H1 (cell line): ENCODE measurements around the gene OPCML. TPM values are rescaled to one million over a fixed set of nuclear protein-coding genes. Genes with fewer than 3 reads are reported as not detected.

Experiments
- CEBPB ChIP-seq: IDR thresholded peaks from 2 replicates; pipeline ENCODE4 v1.6.1; 2012; ENCODE audit warnings: low read depth, low read length
- CHD2 ChIP-seq: IDR thresholded peaks from 2 replicates; pipeline ENCODE4 v1.6.1; 2012; ENCODE audit warnings: low read length, improper control_type of control experiment
- CTBP2 ChIP-seq: IDR thresholded peaks from 2 replicates; pipeline ENCODE4 v1.7.0; 2011; ENCODE audit warnings: borderline replicate concordance, mild to moderate bottlenecking, moderate library complexity, mixed read lengths, low read length; ENCODE audit not compliant: insufficient read depth, insufficient read length
- EP300 ChIP-seq, 2 experiments: IDR thresholded peaks; 1 replicate in 1 of 2; 2 replicates in 1 of 2; pipeline ENCODE4 v1.6.1; 2011 to 2012; ENCODE audit warnings: low read depth in 2 of 2, low read length in 2 of 2, mild to moderate bottlenecking in 2 of 2, borderline replicate concordance in 1 of 2, inconsistent platforms in 1 of 2, moderate library complexity in 1 of 2
- SIN3A ChIP-seq, 2 experiments: IDR thresholded peaks in 1 of 2; conservative IDR thresholded peaks in 1 of 2; 2 replicates each; pipeline ENCODE4 v1.6.1; 2011 to 2012; ENCODE audit warnings: low read length in 2 of 2, improper control_type of control experiment in 1 of 2, low read depth in 1 of 2, mild to moderate bottlenecking in 1 of 2
- polyA plus RNA-seq, 7 experiments: library from polyadenylated mRNA; depleted of rRNA in 3 of 7; stranded (reverse) in 5 of 7; unstranded in 2 of 7; fragments of >200 nt in 5 of 7; fragments of 200-250 nt in 2 of 7; gene quantifications; 1 replicate in 5 of 7; 2 replicates in 1 of 7; 4 replicates in 1 of 7; pipeline versions ENCODE4 v1.2.1 to v1.2.3, GENCODE V29; 2011 to 2013; ENCODE audit warnings: missing spikeins in 2 of 7, mixed read lengths in 2 of 7
- total RNA-seq: library from RNA; stranded (reverse); fragmentation: NEBNext Ultra II Directional; extraction: Animal tissue kit (Norgen Biotek cat#: 25700); gene quantifications from 2 replicates; pipeline ENCODE4 v1.2.1, GENCODE V29; 2021

The OPCML gene
- total and polyA plus RNA-seq, 2 of the 8 experiments (the other 6 are each of a cell fraction or from before 2014, with no cell fraction given), result 2.3 to 3.1 TPM

DNA sequence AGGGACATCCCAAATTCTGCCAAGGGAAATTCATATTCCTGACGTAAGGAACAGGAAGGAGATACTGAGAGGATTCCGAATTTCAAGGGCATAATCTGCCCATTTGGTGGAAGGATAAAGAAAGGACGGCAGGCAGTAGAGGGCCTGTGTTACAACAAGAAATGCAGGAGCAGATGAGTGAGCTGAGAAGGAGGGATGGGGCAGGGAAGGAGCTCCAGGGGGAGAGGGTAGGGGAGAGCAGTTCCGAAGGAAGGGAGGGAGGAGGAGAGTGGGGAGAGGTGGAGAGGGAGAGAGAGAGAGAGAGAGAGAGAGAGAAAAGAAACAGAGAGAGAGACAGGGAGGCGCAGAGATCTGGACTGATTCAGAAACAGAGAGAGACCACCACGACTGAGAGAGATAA lies 843 bp downstream of the OPCML start (continued):
- TF ChIP-seq SIN3A (conservative IDR thresholded peaks at IDR 0.05 in 1 of 2, IDR thresholded peaks at IDR 0.05 in 1 of 2; ENCODE audit: low read depth in 1 of 2, low read length in 2 of 2) (no peak), EP300 (IDR thresholded peaks at IDR 0.05; ENCODE audit: borderline replicate concordance in 1 of 2, low read depth in 2 of 2, low read length in 2 of 2) (no peak), CHD2 (no peak), CTBP2 (peak; percentile 78), CEBPB (no peak)
